Lower lobe of right lung (tissue), 2 donors: Measurements from ENCODE around the gene MAP1B. TPM values are rescaled to one million over a fixed set of nuclear protein-coding genes. Genes with fewer than 3 reads are reported as not detected.

Source experiments
- ATAC-seq, 2 donors: fragments of 200-7000 bp; cut with Tn5 transposase; one replicate each; pipeline ENCODE4 v1.9.1; 2020 to 2022; ENCODE audit warnings: mild to moderate bottlenecking in 2 of 2, moderate library complexity in 2 of 2
- DNase-seq: peaks from one replicate; pipeline ENCODE4 v3.0.0-alpha.2; 2020
- H3K27ac ChIP-seq: fragments of 200-600 bp; one replicate; pipeline ENCODE4 v1.8.0; 2022
- H3K27me3 ChIP-seq: fragments of 200-600 bp; one replicate; pipeline ENCODE4 v1.8.0; 2022; ENCODE audit warnings: low read depth
- H3K36me3 ChIP-seq: fragments of 200-600 bp; one replicate; pipeline ENCODE4 v1.8.0; 2022; ENCODE audit warnings: mild to moderate bottlenecking
- H3K4me1 ChIP-seq: fragments of 200-600 bp; one replicate; pipeline ENCODE4 v1.8.0; 2022
- H3K4me3 ChIP-seq: fragments of 200-600 bp; one replicate; pipeline ENCODE4 v1.8.0; 2022; ENCODE audit warnings: mild to moderate bottlenecking
- H3K9me3 ChIP-seq: fragments of 200-600 bp; one replicate; pipeline ENCODE4 v1.8.0; 2022
- CTCF ChIP-seq: fragments of 200-600 bp; IDR thresholded peaks from one replicate; pipeline ENCODE4 v1.8.0; 2022; ENCODE audit warnings: antibody characterized with exemption, mild to moderate bottlenecking
- intact Hi-C: fragments of 100-400 bp; cut with DNase I; formaldehyde crosslinking; loops from one replicate; pipeline ENCODE4 v1.11.0; 2022
- total RNA-seq: library from RNA; stranded (reverse); fragmentation: NEBNext Ultra II Directional; extraction: Animal tissue kit (Norgen Biotek cat#: 25700); gene quantifications from one replicate; pipeline ENCODE4 v1.2.1, GENCODE V29; 2021
- donor health status: DM: no; HTN: yes; CAD: no; lungs with severe emphysema.

The MAP1B gene
- total RNA-seq, 1 donor from 2014 or later, result 20.6 TPM

GRCh38 chr5:72179028-72179815, 71.9 kb downstream of the MAP1B start:
- H3K9me3 ChIP-seq, result no peaks in the 10 kb centered on the region
- H3K36me3 ChIP-seq, result no peaks in the 10 kb centered on the region
- peak; percentile 45 to 50 for ATAC-seq
- no peaks in the 10 kb centered on the region for H3K4me1 ChIP-seq
- no peak for DNase-seq
- no peak overlapping the region for H3K4me3 ChIP-seq
- H3K27ac ChIP-seq, result no peak overlapping the region
- H3K27me3 ChIP-seq, result peaks cover 3% of the 10 kb centered on the region
- intact Hi-C loops, result no loop called here
- TF ChIP-seq CTCF, result no peak

- Histone ChIP-seq H3K27me3 (peaks cover 3% of the 10 kb centered on the region), H3K4me1 (no peaks in the 10 kb centered on the region), H3K4me3 (no peak overlapping the region), H3K36me3 (no peaks in the 10 kb centered on the region), H3K27ac (no peak overlapping the region), H3K9me3 (no peaks in the 10 kb centered on the region)
- no peak for DNase-seq
- intact Hi-C loops, result no loop called here
- no peak for ATAC-seq
- no peak for TF ChIP-seq CTCF
Measured at GRCh38 chr5:72179816-72180440, 72.7 kb downstream of the MAP1B start.

GRCh38 chr5:72180925-72181324, 73.7 kb downstream of the MAP1B start:
- H3K27me3 ChIP-seq, result peaks cover 3% of the 10 kb centered on the region
- intact Hi-C loops, result no loop called here
- H3K36me3 ChIP-seq, result no peaks in the 10 kb centered on the region
- no peak overlapping the region for H3K27ac ChIP-seq
- ATAC-seq, result no peak
- no peak for TF ChIP-seq CTCF
- no peaks in the 10 kb centered on the region for H3K9me3 ChIP-seq
- no peak overlapping the region for H3K4me3 ChIP-seq
- H3K4me1 ChIP-seq, result no peaks in the 10 kb centered on the region
- no peak for DNase-seq

GRCh38 chr5:72182686-72183085, 75.4 kb downstream of the MAP1B start:
- Histone ChIP-seq H3K27me3 (peaks cover 3% of the 10 kb centered on the region), H3K36me3 (no peaks in the 10 kb centered on the region), H3K4me1 (no peaks in the 10 kb centered on the region), H3K4me3 (no peak overlapping the region), H3K27ac (no peak overlapping the region), H3K9me3 (no peaks in the 10 kb centered on the region)
- TF ChIP-seq CTCF, result no peak
- DNase-seq, result no peak
- no peak for ATAC-seq
- intact Hi-C loops, result no loop called here

GRCh38 chr5:72183101-72183520, 75.8 kb downstream of the MAP1B start:
- DNase-seq (no peak), ATAC-seq (no peak)
- H3K27me3 ChIP-seq, result peaks cover 3% of the 10 kb centered on the region
- no peak for TF ChIP-seq CTCF
- H3K36me3 ChIP-seq, result no peaks in the 10 kb centered on the region
- H3K4me3 ChIP-seq, result no peak overlapping the region
- no peak overlapping the region for H3K27ac ChIP-seq
- no peaks in the 10 kb centered on the region for H3K4me1 ChIP-seq
- no peaks in the 10 kb centered on the region for H3K9me3 ChIP-seq
- intact Hi-C loops, result no loop called here
